Measurements from ENCODE around the gene DHRS2. TPM values are rescaled to one million over a fixed set of nuclear protein-coding genes. Genes with fewer than 3 reads are reported as not detected.

The DHRS2 gene
- total and polyA plus RNA-seq, 2 of the 4 experiments (the other 2 are of a cell fraction) = 0.12 to 0.18 TPM

DNA sequence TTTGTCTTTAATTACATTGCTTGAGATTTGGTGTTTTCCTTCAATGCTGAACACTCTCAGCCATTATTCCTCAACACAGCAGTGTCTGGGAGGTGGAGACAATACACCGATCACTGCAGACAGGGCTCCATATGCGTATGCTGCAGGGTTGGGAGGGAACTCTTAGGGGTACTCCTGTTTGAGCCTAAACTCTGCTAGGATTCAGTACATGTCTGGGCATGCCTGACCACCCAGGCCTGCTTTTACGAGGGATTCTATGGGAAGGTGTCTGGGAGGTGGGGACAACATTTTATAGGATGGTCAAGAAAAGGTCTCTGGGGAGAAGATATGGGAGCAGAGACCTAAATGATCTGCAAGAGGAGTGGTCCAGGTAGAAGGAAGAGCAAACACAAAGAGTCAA is 34.3 kb downstream of the DHRS2 start:
- Histone ChIP-seq H3K9me1 (ENCODE audit: insufficient read depth, low read length) (no peaks in the 10 kb centered on the region), H3K56ac (ENCODE audit: extremely low read depth, insufficient read depth, low read length) (no peak overlapping the region), H3K23ac (ENCODE audit: low read depth, low read length) (no peak overlapping the region), H4K5ac (ENCODE audit: low read depth, low read length) (no peak overlapping the region), H3K18ac (ENCODE audit: low read depth, low read length) (no peak overlapping the region), H3K4me3 (ENCODE audit: insufficient read depth, low read depth, low read length) (no peak overlapping the region), H3K4ac (ENCODE audit: low read depth, low read length) (no peak overlapping the region), H2AK5ac (ENCODE audit: low read depth, low read length) (no peak overlapping the region), H3K4me2 (ENCODE audit: low read depth, low read length) (no peak overlapping the region), H3K27ac (ENCODE audit: insufficient read depth, low read length) (no peak overlapping the region), H3K4me1 (ENCODE audit: control insufficient read depth, insufficient read depth, low read length) (no peaks in the 10 kb centered on the region), H3K27me3 (ENCODE audit: control insufficient read depth, insufficient read depth, low read length) (no peaks in the 10 kb centered on the region; the same call in 1 of the 2 replicates), H2BK5ac (ENCODE audit: low read depth, low read length, poor library complexity, severe bottlenecking) (peak overlapping the region; percentile 18), H4K20me1 (ENCODE audit: insufficient read depth, low read length) (no peaks in the 10 kb centered on the region), H2BK20ac (ENCODE audit: low read depth, low read length) (no peak overlapping the region), H2BK15ac (ENCODE audit: low read depth, low read length) (no peak overlapping the region), H4K8ac (ENCODE audit: low read depth in 2 of 2, low read length in 2 of 2) (no peak overlapping the region), H4K91ac (ENCODE audit: insufficient read depth, low read depth, low read length) (no peak overlapping the region), H3K79me1 (ENCODE audit: low read depth in 1 of 2, low read length in 2 of 2) (no peaks in the 10 kb centered on the region), H2AFZ (replicated peaks; ENCODE audit: low read length, poor library complexity) (peak overlapping the region; percentile 67), H2AK9ac (replicated peaks; ENCODE audit: low read depth, low read length, poor library complexity) (no peak overlapping the region), H3K9ac (ENCODE audit: low read depth, low read length) (no peak overlapping the region), H3K36me3 (ENCODE audit: control insufficient read depth, insufficient read depth, low read length) (no peaks in the 10 kb centered on the region), H3K14ac (replicated peaks; ENCODE audit: low read depth, low read length) (no peak overlapping the region), H2BK120ac (ENCODE audit: low read depth, low read length) (0 out of 2 replicates have a peak overlapping the region, but pooled peaks have one; percentile 8), H3K9me3 (ENCODE audit: control insufficient read depth, insufficient read depth, low read length) (no peaks in the 10 kb centered on the region)
- intact Hi-C loops (cut with micrococcal nuclease) = no loop called here
- CTCF ChIA-PET = no interaction called here
- in situ Hi-C loops (cut with MboI; ENCODE audit: low sequenced_read_pairs) = no loop called here
- no peak for DNase-seq
- no CpG with 5 or more reads among the region's 3 CpGs for WGBS, 2 experiments (ENCODE audit: extremely low coverage in 2 of 2, insufficient read length in 1 of 2)
- POLR2A ChIA-PET (ENCODE audit: unreplicated experiment) = no interaction called here
- dilution Hi-C loops (cut with HindIII; ENCODE audit: low sequenced_read_pairs, unreplicated experiment) = no loop called here
- BruUV-seq (replicated peaks) = no TSS peak
- ATAC-seq (ENCODE audit: low read depth) = no peak
- no peak for TF ChIP-seq MXI1 (IDR thresholded peaks at IDR 0.05; ENCODE audit: borderline replicate concordance, low read depth, low read length)
- TF ChIP-seq CHD1 (IDR thresholded peaks at IDR 0.05; ENCODE audit: low read depth, low read length) = no peak
- no peak for TF ChIP-seq FOS (IDR thresholded peaks at IDR 0.05; ENCODE audit: low read depth, low read length)
- no peak for TF ChIP-seq RFX5 (IDR thresholded peaks at IDR 0.05; ENCODE audit: low read depth, low read length)
- no peak for TF ChIP-seq MAFK (IDR thresholded peaks at IDR 0.05; ENCODE audit: low read depth, low read length)
- no peak for TF ChIP-seq RAD21 (IDR thresholded peaks at IDR 0.05; ENCODE audit: low read length)
- TF ChIP-seq NFE2L2 (IDR thresholded peaks at IDR 0.05; ENCODE audit: low read depth, low read length) = no peak
